Measurements from ENCODE around the gene ACTN4.

Gene ACTN4

DNA sequence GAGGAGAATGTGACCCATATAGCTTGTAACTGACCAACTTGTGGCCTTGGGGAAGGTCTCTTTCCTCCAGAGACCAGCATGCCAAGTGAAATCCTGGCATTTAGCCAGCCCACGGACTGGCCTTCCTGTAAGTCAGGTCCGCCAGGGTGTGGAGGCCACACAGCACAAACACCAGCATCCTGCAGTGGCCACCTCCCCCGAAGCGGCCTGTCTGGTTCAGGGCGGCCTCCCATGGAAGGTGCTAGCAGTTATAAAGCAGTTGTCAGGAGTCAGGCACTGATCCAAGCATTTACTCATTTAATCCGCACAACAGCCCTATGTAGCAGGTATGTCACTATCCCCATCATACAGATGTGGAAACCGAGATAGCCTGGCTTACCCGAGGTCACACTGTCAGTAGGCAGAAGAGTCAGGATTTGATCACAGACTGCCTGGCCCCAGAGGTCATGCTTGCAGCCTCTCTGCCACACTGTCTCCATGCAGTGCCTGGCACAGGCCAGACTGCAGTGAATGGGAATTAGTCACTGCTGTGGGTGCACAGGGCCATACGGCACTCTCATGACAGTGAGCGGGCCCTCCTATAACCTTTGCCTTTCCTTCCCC, 60.2 kb downstream of the ACTN4 start:
- DNase-seq (ENCODE audit: low read depth): no peak
- no peak overlapping the region for H3K4me3 ChIP-seq (ENCODE audit: low read length)
- TF ChIP-seq, protein P1, sequence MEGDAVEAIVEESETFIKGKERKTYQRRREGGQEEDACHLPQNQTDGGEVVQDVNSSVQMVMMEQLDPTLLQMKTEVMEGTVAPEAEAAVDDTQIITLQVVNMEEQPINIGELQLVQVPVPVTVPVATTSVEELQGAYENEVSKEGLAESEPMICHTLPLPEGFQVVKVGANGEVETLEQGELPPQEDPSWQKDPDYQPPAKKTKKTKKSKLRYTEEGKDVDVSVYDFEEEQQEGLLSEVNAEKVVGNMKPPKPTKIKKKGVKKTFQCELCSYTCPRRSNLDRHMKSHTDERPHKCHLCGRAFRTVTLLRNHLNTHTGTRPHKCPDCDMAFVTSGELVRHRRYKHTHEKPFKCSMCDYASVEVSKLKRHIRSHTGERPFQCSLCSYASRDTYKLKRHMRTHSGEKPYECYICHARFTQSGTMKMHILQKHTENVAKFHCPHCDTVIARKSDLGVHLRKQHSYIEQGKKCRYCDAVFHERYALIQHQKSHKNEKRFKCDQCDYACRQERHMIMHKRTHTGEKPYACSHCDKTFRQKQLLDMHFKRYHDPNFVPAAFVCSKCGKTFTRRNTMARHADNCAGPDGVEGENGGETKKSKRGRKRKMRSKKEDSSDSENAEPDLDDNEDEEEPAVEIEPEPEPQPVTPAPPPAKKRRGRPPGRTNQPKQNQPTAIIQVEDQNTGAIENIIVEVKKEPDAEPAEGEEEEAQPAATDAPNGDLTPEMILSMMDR (conservative IDR thresholded peaks at IDR 0.05; ENCODE audit: low read length): no peak

DNA sequence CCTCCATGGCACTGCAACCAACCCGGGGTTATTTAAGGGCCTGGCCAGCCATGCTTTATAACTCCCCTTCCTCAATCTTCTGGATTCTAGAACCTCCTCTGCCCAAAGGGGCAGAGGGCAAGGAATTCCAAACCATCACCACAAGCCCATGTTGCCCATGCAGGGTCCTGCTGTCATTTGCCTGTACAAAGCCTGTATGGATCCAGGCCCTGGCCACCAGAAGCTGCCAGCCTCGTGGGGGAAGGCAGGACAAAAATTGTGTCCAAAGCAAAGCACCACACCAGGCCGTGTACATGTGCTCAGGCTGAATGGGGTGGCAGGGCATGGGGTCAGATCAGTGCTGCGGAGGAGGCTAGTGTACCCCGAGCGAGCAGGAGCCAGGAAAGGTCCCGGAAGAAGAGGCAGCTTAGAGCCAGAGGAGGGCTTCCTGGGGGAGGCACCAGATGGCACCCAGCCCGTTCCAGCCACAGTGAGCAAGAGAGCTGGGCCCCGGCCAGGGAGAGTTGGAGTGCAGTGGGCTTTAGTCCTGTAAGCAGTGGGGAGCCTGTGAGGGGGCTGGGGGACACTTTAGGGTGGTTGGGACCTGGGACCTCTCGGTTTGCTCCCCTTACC, 61.1 kb downstream of the ACTN4 start:
- TF ChIP-seq, protein P1 (conservative IDR thresholded peaks at IDR 0.05; ENCODE audit: low read length): no peak
- no peak for DNase-seq (ENCODE audit: low read depth)

DNA sequence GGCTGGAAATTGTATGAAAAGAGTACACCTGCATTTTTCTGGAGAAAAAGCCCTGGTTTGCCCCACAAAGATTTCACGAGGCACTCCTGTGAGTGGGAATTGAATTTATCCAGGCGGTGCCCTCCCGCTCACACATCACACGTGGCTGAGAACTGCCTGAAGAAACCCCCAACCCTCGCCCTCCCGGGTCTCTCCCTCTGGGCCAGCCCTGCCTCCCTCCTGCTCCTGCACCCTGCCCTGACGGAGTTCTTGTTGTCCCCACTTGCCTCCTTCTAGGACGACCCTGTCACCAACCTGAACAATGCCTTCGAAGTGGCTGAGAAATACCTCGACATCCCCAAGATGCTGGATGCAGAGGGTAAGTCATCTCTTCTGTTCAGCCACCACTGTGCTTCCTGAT, 61.7 kb downstream of the ACTN4 start:
- TF ChIP-seq, protein P1 (conservative IDR thresholded peaks at IDR 0.05; ENCODE audit: low read length): no peak
- DNase-seq (ENCODE audit: low read depth): no peak
- no peak overlapping the region for H3K4me3 ChIP-seq (ENCODE audit: low read length)

More for the DNA sequence above, 61.1 kb downstream of the ACTN4 start:
- H3K4me3 ChIP-seq (ENCODE audit: low read length): no peak overlapping the region

DNA sequence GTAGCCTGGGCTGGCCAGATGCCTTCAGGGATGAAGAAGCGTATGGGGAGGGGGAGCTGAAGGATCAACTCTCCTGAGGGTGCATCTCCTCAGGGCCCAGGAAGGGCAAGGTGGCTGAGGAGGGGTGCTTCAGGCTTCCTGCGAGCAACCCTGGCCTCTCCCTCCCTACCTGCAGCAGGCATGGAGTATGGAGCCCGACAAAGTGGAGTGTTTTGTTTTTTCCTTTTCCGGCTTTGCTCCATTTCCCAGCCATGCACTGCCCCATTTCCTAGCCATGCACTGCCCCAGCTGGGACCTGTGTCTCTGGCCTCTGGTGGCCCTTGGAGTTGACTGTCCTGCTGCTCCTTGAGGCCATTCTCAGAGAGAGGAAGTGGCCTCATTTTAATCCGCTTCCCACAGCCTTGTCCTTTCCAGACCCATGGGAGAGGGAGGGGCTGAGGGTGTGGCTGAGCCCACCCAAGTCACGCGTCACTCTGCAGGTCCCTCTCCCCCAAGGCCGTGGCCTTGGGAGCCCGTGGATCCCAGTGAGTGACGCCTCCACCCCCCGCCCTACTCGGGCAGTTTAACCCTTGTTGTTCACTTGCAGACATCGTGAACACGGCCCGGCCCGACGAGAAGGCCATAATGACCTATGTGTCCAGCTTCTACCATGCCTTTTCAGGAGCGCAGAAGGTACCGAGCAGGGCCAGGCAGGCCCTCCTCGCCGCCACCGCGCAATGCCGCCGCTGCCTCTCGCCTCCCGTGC, 62.4 kb downstream of the ACTN4 start:
- H3K4me3 ChIP-seq (ENCODE audit: low read length): no peak overlapping the region
- DNase-seq (ENCODE audit: low read depth): no peak
- TF ChIP-seq, protein P1 (conservative IDR thresholded peaks at IDR 0.05; ENCODE audit: low read length): no peak

DNA sequence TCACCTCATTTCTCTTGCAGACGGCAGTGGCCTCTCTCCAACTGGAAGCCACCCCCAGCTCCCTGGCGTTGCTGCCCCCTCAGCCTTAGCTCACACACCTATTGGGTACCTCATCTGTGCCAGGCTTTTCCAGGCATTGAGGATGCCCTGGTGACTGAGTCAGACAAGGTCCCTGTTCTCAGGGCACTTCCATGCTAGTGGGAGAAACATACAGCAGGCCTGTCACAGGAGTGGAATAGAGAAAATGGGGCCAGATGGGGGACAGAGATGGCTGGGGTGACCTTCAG, 62.9 kb downstream of the ACTN4 start:
- TF ChIP-seq, protein P1 (conservative IDR thresholded peaks at IDR 0.05; ENCODE audit: low read length): no peak
- DNase-seq (ENCODE audit: low read depth): no peak

DNA sequence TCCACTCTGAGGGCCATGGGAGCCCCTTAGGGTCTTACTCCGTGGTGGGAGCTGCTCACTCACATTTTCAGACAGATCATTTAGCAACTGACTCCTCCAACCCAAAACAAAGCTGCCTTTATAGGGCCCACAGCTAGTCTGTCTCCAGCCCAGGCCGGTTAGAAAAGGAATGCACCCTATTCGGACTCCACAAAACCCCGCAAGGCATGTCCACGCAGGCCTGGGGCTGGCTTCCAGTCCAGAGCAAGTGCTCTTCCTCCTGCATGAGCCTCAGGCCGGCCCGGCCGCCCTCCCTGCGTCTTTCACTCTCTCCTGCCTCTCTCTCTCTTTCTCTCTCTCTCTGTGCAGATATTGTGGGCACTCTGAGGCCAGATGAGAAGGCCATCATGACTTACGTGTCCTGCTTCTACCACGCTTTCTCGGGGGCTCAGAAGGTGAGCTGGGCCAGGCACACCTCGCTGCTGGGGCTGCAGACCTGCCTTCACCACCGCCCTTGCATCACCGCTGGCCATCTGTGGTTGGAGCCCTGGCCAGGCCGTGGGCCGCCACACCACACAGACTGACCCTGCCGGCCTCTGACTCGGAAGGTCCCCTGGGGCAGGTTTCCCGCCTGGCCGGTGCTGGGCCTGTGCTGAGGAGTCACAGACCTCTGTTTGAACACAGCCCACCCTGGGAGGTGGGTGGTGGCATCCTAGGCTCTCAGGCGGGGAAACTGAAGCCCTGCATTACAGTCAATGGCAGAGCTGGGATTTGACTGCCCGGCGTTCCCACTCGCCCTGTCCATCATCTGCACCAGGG, 63.7 kb downstream of the ACTN4 start:
- TF ChIP-seq, protein P1 (conservative IDR thresholded peaks at IDR 0.05; ENCODE audit: low read length): no peak
- H3K4me3 ChIP-seq (ENCODE audit: low read length): no peak overlapping the region
- DNase-seq (ENCODE audit: low read depth): no peak

More for the DNA sequence above, 62.9 kb downstream of the ACTN4 start:
- no peak overlapping the region for H3K4me3 ChIP-seq (ENCODE audit: low read length)
